ACHN (cell line): ENCODE results near the gene GRAMD1A.
"Not testable (repeated sequence)": the region's sequence is repeated elsewhere in the genome, so short reads cannot be mapped to it uniquely, and the experiment has no call there.

Experiments
- DNase-seq: peaks from one replicate; pipeline ENCODE4 v3.0.0-alpha.2; 2015
- in situ Hi-C: cut with HindIII; loops from 2 replicates; pipeline ENCODE4 v1.10.0; 2017; ENCODE audit warnings: low sequenced_read_pairs, low pct_ligation_motif_present, low pct_unique_long_range_greater_than_20kb

Gene GRAMD1A

DNA sequence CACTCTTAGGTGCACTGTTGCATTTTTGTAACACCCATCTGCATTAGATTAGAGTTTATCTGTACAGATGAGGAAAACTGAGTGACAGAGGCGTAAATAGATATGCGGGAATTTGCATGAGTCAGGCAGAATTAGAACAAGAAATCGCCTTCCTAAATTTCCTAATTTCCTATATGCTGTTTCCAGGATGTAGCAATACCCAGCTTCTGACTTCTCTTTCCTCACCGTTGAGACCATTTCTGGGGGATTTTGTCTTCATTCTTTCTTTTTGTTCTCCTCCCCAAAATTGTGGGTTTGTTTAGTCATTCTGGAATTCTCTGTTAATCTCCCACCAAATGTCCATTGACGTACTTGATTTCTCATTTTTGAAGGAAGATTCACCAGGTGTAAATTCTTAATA, 25.5 kb upstream of the GRAMD1A start:
- in situ Hi-C loops, result no loop called here

DNA sequence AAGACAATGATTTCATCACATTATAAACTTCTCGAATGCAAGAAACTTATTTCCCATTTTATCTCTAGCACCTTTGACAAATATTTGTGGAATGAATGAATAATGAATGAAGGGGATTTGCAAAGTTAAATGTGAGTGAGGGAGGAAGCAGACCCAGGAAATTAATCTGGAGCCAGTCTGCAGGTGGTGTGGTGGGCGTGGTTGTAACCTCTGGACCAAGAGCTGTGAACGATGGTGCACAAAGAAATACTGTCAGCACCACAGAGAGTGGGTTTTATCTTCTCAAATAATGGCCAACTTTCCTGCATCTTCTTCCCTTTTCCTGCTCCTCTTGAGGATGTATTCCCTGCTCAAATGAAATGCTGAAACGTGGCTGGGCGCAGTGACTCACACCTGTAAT, 25.1 kb upstream of the GRAMD1A start:
- in situ Hi-C loops, result no loop called here
- DNase-seq, result no peak

More for the DNA sequence above, 25.5 kb upstream of the GRAMD1A start:
- DNase-seq, result no peak

DNA sequence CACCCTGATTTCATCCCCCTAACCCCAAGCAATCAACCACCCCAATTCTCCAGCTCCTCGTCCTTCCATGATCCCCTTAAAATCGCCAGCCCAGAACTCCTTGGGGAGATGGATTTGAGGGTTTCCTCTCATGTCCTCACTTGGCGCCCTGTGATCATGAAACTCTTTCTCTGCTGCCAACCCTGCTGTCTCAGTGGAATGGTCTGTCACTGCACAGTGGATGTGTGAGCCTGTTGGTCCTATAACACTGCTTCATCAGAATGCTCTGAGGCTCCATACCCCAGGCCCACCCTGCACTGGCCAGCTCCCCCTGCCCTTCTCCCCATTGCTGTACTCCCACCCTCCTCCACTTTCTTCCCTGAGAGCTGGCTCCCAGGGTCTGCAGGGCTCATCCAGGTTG, 23.5 kb upstream of the GRAMD1A start:
- in situ Hi-C loops, result no loop called here
- DNase-seq, result no peak

DNA sequence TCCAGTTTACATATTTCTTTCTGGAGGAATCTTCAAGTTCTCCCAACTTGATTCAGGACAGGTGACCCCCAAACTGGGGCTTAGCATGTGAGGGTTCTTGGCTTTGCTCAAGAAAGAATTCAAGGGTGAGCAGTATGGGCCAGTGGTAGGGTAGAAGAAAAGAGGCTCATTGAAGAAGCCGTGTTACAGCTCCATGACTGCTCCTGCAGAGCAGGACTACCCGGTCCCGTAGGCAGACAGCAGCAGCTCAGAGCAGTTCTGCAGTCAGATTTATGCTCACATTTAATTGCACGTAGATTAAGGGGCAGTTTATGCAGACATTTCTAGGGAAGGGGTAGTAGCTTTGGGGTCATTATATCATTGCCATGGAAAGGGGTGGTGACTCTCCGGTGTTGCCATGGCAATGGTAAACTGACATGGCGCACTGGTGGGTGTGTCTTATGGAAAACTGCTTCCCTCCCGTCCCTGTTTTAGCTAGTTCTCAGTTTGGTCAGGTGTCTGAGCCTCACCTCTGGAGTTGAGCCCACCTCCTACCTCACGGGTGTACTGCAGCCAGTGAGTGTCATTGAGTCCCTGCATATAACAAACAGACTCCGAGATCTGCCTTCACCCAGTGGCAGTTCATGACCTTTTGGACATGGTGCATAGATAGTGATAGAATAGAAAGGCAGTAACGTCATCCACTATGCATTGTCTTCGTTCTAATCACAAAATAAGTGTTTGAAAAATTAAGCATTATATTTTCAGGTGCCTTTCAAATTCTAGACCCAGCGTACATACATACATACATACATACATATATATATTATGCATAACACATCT, 20.1 kb upstream of the GRAMD1A start:
- in situ Hi-C loops, result no loop called here
- no peak for DNase-seq

DNA sequence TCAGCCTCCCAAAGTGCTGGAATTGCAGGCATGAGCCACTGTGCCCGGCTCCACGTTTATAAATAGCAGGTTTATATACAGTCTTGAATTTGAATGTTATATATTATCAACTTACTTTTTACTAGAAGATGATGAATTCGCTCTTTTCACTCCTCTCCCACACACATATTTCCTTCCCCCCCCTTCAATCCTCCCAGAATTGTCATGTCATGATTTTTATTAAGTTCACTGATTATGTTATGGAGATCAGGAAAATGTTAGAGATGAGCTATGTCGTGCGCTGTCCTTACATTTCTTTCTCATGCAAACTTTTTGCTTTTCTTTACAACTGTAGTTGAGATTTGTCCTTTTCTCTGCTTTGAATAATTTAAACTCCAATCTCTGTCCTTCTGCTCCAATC, 17.8 kb upstream of the GRAMD1A start:
- no peak for DNase-seq
- in situ Hi-C loops, result no loop called here

DNA sequence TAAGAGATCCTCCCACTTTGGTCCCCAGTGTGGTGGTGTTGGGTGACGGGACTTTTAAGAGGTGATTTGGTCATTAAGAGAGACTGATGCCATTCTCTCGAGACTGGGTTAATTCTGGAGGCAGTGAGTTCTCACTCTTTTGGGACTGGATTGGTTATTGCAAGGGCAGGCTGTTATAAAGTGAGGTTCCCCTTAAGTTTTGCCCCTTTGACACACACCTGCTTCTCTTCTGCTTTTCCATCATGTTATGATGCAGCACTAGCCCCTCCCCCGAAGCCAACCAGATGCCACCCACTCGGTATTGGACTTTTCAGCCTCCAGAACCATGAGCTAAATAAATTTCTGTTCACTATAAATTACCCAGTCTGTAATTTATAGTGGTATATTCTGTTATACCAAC, 16.3 kb upstream of the GRAMD1A start:
- DNase-seq, result no peak

DNA sequence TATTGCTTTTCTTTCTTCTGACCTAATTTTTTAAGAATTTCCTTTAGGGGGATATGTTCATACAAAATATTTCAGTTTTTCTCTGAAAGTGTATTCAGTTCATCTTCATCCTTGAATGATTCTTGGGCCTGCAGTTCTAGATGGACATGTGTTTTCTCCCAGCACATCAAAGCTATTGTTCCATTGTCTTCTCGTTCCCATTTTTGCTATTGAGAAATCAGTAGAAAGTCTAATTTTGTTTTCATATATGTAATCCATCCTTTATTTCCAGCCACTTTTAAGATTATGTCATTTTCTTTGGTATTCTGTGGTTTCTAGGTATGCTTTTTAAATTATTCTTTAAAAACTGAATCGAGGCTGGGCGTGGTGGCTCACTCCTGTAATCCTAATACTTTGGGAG, 15.8 kb upstream of the GRAMD1A start:
- DNase-seq, result no peak
- in situ Hi-C loops, result no loop called here

More for the DNA sequence above, 16.3 kb upstream of the GRAMD1A start:
- in situ Hi-C loops, result no loop called here

DNA sequence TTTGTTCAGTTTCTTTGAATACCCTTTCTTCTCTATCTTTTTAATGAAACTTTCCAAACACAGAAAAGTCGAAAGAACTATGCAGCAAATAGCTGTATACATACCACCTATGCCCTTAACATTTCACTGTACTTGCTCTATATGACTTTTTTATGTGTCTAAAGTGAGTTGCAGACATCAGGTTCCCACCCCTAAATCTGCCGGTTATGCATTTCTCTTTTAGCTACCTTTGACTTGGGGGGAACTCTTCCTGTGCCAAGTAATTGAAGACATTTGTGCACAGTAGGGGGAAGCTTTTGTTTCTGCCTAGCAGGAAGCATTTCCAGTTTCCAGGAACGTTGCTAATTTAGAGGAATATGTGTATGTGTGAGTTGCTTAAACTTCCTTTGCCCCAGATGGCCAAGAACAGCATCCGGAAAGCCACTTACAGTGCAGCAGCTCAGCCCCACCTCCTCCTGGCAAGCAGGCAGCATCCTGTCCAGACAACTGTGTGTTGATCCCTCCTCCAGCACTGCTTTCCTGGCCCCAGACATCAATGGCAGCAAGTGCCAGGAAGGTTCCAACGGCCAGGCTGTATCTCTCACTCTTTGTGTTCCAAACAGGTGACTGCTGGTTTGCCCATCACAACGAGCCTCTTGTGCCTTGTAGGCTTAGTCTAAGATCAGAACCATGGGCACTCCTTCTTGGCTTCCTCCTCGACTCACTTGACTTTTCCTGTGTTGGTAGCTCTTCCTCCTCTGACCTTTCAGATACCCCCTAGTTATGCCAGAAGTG, 14.7 kb upstream of the GRAMD1A start:
- in situ Hi-C loops, result no loop called here
- DNase-seq, result no peak

DNA sequence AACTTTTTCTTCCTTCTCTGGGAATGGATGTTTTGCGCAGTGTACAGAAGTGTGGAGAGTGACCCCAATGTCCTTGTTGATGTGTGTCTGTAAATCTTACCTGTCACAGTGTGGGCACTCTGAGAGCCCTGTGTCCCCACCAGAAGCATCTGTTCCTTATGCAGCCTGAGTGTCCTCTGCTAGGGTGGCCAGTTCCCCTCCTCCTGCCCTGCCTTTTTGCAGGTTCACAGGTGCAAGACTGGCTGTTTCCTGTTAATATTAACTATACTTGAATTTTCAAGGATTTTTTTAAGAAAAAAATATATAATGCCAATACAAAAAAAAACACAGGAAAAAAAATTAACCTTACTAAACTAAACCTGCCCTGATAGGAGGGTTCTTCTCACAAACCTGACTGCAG, 12.0 kb upstream of the GRAMD1A start:
- in situ Hi-C loops, result no loop called here

DNA sequence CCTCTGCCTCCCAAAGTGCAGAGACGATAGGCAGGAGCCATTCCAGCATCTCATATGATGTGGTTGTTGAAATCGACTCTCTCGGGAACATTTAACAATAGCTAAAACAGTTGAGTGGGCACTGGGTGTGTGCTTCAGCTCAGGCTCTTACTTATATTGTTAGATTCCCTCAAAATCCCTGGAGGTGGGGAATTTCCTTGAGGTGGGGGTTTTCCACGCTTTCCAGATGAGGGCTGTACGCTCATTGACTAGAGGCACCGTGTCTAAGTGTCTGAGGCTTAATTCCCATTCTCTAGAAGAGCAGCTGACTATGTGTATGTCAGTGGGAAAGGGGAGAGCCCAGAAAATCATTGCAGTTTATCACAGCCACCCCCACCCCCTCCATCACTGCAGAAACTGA, 10.8 kb upstream of the GRAMD1A start:
- in situ Hi-C loops, result no loop called here
- no peak for DNase-seq

More for the DNA sequence above, 12.0 kb upstream of the GRAMD1A start:
- no peak for DNase-seq

DNA sequence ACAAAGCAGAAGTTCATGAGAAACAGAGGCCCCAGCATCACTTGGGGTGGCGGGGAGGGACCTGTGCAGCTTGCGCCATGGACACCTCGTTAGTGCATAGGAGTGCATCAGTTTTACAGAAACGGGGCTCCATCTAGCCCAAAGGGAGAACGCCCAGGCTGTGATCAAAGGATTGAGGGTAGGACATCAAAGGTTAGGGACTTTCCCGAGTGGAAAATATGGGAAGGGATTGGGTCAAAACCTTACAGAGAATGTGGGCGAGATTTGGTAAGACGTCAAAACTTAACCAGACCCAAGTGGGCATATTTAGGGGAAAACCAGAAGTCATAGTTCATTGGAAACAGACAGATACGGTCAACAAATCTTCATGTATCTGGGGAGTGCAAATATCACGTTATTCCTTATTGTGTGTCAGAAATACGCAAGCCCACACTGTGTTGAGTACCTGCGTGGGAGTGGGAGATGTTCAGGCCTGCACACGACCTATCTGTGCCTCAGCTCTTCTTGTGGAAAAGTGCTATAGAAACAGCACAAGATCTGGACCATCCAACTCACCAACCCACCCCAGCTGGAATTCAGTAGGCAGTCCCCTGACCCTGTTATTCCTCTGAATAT, 9.4 kb upstream of the GRAMD1A start:
- no peak for DNase-seq
- in situ Hi-C loops, result no loop called here

DNA sequence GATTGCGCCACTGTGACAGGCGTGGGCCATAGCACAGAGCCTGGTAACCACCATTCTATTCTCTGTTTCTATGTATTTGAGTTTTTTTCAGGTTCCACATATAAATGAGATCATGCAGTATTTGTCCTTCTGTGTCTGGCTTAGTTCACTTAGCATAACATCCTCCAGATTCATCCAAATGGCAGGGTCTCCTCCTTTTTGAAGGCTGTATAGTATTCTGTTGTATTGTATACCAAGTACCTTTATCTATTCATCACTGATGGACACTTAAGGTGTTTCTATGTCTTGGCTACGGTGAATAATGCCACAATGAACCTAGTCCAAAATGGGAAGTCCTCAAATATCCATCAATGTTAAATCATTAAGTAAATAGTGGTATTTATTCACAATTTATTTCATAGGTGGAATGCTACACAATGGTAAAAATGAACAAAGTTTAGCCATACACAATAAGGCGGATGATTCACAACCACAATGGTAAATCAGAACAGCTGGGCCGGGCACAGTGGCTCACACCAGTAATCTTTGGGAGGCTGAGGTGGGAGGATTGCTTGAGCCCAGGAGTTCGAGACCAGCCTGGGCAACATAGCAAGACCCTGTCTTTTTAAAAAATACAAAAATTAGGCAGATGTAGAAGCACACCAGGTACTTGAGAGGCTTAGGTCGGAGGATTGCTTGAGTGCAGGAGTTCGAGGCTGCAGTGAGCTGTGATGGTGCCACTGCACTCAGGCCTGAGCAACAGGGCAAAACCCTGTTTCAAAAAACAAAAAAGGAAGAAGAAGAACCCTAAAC, 8.4 kb upstream of the GRAMD1A start:
- in situ Hi-C loops, result no loop called here

DNA sequence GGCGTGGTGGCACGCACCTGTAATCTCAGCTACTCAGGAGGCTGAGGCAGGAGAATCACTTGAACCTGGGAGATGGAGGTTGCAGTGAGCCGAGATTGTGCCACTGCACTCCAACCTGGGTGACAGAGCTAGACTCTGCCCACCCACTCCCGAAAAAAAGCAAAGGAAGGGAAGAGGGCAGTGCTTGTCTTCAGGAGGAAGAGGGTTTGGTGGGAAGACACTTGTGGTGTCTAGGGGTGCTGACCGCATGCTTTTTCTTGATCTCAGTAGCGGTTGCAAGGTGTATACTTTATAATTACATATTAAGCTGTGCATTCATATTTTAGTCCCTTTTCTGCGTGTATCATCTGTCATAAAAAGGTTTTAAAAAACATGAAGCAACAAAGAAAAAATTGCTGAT, 7.5 kb upstream of the GRAMD1A start:
- DNase-seq, in situ Hi-C loops: not testable (repeated sequence)

More for the DNA sequence above, 8.4 kb upstream of the GRAMD1A start:
- no peak for DNase-seq

DNA sequence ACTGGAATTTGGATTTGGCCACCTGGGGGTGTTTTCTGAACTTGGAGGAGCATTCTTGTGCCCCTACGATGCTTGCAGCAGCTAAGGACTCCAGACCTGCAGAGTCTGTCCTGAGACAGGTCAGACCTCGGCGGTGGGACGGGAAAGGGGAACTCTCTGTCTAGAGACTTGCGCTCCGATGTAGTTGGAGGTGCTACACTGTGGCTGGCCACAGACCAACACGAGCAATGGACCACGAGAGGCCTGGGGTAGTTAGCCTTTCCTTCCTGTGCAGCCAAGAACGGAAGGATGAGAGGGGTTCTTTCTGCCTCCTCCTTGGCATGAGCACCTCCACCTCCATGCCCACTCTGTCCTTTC, 5.9 kb upstream of the GRAMD1A start:
- in situ Hi-C loops, result no loop called here
- no peak for DNase-seq

DNA sequence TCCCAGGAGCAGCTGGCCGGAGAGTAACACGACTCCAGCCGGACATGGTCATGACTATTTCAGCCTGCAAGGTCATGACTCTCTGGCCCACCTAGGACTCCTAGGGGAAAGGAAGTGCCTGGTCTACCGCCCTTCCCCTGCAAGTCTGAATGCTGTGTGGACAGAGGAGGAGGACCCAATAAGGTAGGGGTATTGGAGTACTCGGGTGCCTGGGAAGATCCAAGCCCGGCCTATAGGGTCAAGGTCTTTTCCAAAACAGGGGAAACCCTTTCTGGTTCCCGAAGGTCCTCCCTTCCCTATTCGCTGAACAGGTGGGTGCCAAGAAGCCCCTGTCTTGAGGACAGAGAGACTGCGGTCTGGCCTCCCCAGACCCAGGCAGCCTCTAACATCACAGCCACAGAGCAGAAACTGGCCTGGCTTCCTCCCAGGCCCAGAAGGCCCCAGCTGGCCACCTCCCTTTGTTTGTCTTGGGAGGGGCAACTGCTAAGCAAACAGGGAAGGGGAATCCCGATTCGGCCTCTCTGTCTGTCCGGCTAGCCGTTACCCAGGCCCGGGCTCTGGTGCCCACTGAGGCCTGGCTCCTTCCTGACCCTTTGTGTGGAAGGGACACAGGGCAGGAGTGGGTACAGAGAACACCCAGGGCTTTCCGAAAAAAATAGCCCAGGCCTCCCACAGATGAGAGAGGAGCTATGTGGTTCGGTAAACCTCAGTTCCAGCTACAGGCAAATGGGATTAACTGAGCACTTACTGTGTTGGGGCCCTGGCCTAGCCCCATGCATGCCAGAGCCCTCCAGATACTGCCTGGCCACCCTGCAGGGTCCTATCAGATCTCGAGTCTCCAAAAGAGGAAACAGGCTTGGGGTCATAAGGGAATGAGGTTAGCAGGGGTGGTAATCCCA, 5.2 kb upstream of the GRAMD1A start:
- DNase-seq, result no peak

DNA sequence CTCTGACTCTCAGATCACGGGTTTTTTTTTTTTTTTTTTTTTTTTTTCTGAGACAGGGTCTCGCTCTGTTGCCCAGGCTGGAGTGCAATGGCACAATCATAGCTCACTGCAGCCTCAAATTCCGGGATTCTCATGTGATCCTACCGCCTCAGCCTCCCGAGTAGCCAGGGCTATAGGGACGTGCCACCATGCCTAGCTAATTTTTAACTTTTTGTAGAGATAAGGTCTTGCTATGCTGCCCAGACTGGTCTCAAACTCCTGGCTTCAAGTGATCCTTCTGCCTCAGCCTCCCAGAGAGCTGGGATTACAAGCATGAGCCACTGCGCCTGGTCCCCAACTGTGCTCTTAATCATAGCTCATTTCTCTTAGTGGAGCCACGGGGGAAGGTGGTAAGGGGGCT, 4.6 kb upstream of the GRAMD1A start:
- in situ Hi-C loops, result no loop called here

More for the DNA sequence above, 5.2 kb upstream of the GRAMD1A start:
- in situ Hi-C loops, result no loop called here

DNA sequence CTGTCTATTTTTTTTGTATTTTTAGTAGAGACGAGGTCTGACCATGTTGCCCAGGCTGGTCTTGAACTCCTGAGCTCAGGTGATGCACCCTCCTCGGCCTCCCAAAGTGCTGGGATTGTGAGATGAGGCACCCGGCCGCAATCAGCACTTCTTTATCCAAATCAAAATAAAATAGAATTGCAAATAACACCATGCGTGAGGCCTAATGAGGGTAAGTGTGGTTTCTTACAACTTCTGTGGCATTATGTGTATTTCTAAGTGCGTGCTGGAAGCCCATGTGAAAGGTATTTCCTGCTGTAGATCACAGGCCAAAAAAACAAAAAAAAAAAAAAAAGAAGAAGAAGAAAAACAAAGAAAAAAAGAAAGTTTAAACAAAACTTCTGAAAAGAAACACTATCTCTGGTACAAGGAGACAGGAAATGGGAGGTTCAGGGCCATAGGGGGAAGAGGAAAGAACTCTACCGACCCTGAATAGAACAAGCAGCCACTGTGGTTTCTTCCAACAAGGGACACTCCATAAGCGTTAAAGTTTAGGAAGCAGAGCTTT, 3.0 kb upstream of the GRAMD1A start:
- in situ Hi-C loops, result no loop called here
- DNase-seq, result no peak

More for the DNA sequence above, 4.6 kb upstream of the GRAMD1A start:
- DNase-seq, result no peak

DNA sequence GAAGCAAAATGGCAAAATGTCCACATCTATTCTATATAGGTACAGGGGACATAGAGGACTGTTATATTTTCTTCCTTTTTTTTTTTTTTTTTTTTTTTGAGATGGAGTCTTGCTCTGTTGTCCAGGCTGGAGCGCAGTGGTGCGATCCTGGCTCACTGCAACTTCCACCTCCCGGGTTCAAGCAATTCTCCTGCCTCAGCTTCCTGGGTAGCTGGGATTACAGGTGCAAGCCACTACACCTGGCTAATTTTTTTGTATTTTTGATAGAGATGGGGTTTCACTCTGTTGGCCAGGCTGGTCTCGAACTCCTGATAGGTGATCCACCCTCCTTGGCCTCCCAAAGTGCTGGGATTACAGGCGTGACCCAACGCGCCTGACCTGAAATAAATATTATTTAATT, 1.9 kb upstream of the GRAMD1A start:
- in situ Hi-C loops, DNase-seq: not testable (repeated sequence)
